HPDE6-E6E7 (cell line): ENCODE data around the gene CCDC159.
"Not testable (repeated sequence)": the region's sequence is repeated elsewhere in the genome, so short reads cannot be mapped to it uniquely, and the experiment has no call there.

Source experiments
- DNase-seq: peaks from one replicate; pipeline ENCODE4 v3.0.0; 2011; ENCODE audit warnings: missing footprints; ENCODE audit errors: extremely low spot score

The CCDC159 gene

GRCh38 chr19:11338121-11338520 lies 8.2 kb upstream of the CCDC159 start:
- DNase-seq = no peak

GRCh38 chr19:11338569-11339253 lies 7.6 kb upstream of the CCDC159 start:
- no peak for DNase-seq

DNA sequence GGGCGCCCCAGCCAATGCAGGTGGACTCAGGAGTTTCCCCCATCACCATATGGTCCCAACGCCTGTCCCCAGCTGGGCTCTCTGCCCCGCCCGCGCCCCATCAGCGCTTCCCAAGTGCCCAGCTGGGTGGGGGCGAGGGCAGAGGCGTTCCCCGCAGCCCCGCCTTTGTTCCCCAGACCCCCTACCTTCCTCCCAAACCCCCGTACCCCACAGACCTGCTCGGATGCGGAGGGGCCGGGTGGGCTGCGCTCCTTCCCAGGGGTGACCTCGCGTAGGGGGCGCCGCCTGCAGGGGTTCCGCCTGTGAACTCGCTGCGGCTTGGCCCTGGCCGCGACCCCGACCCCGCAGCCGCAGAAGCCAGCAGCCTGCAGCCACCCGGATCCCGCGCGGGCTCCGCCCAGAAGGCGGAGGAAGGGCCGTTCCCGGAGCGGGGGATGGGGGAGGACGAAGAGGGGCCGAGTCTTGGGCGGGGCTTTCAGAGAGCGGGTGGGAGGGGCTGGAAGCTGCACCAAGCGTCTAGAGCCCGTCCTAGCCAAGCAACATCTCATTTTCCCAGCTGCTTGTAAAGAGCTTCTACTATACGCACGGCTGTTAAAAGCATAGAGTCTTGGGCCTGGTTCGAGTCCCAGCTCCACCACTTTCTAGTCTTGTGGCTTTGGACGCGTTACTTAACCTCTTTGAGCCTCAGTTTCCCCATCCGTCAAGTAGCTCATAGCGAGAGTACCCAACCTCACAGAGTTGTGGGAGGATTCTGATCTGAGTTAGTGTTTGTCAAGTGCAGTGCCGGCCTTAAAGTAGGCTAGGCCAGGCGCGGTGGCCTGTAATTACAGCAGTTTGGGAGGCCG lies 6.8 kb upstream of the CCDC159 start, which contains the start of gene RAB3D:
RAB3D (minus strand) TSS at position 404 of the 845 bp plus-strand sequence. CDS start 2,258 bp downstream, outside the sequence.
- DNase-seq = peak; percentile 92

DNA sequence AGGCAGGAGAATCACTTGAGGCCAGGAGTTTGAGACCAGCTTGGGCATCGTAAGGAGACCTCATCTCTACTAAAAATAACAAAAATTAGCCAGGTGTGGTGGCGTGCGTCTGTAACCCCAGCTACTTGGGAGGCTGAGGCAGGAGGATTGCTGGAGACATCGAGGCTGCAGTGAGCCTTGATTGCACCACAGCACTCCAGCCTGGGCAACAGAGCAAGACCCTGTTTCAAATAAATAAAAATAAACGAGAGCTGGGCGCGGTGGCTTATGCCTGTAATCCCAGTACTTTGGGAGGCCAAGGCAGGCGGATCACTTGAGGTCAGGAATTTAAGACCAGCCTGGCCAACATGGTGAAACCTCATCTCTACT lies 6.2 kb upstream of the CCDC159 start:
- not testable (repeated sequence) for DNase-seq

DNA sequence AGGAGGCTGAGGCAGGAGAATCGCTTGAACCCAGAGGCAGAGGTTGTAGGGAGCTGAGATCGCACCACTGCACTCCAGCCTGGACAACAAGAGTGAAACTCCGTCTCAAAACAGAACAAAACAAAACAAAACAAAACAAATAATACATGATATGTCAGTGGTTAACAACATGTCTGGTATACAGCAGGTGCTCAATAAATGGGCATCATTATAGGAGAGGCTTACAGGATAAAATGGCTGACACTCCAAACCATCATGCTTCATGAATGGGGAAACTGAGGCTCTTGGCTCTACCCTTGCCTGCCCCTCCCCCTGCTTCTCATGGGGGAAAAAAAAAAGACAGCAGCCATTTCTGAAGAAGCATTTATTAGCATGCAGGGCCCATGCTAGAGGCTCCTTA lies 3.9 kb upstream of the CCDC159 start:
- DNase-seq = no peak

GRCh38 chr19:11345122-11345803 lies 1.1 kb upstream of the CCDC159 start:
- no peak for DNase-seq

GRCh38 chr19:11347546-11348039 lies 1.3 kb downstream of the CCDC159 start:
- no peak for DNase-seq

DNA sequence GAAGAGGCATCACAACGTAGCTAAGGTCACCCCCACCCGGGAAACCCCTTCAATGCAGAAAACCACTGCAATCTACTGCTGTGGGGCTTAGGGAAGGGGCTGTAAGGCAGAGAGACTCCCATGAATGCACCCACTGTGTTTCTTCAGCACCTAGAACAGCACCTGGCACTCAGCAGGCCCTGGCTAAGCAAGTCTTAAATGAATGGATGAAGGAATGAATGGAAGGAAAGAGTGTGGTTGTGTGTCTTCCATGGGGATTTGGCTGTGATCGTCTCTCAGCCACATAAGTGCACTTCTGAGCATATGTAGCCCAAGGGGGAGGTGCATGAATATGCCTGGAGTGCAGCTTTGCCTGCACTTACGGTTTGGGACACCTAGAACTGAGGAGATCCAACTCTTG lies 2.9 kb downstream of the CCDC159 start:
- no peak for DNase-seq

- DNase-seq = not testable (repeated sequence)
Observed at GRCh38 chr19:11354102-11354501, 7.8 kb downstream of the CCDC159 start.

- peak; percentile 79 for DNase-seq
Observed at GRCh38 chr19:11355160-11356073, 9.1 kb downstream of the CCDC159 start, which contains the start of gene PLPPR2. PLPPR2 (plus strand) TSS chr19:11355432; CDS start chr19:11357674, 2,242 bp downstream.

DNA sequence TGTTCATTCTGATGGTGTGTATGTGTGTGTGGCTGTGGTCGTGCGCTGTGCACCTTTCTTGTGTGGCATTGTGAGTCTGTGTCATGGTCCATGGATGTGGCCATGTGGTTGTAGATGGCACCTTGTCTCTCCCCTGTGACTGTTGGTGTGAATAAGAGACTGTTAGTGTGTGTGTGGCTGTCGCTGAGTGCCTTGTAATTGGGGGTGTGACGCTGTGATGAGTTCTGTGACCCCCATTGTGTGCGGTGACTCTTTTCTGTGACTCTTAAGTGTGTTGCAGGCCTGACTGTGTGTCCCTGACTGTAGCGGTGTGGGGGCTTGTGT lies 9.7 kb downstream of the CCDC159 start:
- no peak for DNase-seq

DNA sequence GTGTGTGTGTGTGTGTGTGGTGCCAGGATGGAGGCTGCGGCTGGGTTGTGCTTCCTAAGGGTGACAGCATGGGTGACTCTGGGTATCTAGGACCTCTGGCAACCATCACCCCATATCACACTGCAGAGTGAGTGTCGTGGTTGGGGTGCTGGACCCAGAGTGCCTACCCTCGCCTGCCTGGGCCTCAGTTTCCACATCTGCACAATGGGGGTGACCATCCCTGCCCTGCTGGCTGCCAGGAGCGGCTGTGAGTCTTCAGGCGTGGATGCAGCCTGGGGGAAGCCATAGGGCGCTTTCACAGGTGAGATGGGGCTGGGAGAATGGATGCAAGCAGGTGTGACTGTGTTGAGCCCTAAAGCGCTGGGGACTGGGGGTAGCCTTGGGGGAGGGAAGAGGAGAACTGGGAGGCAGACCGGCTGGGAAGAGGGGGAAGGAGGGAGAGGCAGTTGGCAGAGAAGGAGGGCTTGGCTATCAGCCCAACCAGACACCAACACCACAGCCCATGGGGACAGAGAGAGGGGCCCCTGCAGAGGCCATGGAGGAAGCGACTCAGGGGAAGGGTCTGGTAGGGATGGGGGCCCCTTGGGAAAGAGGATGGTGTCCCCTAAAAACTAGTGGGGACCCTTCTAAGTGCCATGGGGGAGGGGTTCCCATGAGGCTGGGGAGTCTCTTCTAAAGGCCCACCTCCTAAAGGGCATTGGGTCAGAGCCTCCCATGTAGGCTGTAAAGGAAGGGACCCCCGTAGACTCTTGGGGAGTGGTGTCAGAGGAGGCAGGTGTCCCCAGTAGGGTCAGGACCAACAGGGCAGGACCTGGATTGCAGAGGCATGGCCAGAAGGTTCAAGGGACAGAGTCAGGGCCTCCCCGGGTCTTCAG lies 10.6 kb downstream of the CCDC159 start:
- DNase-seq = no peak

- DNase-seq = peak; percentile 61
Observed at GRCh38 chr19:11359421-11359820, 13.1 kb downstream of the CCDC159 start.

- peak; percentile 38 for DNase-seq
Observed at GRCh38 chr19:11361037-11361770, 14.9 kb downstream of the CCDC159 start.

GRCh38 chr19:11361771-11362731 lies 15.7 kb downstream of the CCDC159 start:
- DNase-seq = no peak

DNA sequence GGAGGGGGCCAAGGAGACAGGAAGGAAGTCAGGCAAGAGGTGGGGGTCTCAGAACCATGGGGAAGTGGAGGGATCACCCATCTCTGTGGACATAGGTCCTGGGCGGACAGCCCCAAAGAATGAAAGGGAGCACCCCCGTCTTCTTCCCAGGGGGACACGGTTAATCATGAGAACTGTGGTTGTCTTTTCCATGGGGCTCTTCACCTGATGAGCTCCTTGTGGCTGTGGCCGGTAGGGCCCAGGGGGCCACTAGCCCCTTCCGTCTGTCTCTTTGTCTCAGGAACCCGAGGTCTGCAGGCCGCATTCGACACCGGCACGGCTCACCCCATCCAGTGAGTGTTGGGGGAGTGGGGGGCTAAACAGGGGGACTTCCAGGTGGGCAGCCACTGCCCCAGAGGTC lies 17.6 kb downstream of the CCDC159 start:
- no peak for DNase-seq

DNA sequence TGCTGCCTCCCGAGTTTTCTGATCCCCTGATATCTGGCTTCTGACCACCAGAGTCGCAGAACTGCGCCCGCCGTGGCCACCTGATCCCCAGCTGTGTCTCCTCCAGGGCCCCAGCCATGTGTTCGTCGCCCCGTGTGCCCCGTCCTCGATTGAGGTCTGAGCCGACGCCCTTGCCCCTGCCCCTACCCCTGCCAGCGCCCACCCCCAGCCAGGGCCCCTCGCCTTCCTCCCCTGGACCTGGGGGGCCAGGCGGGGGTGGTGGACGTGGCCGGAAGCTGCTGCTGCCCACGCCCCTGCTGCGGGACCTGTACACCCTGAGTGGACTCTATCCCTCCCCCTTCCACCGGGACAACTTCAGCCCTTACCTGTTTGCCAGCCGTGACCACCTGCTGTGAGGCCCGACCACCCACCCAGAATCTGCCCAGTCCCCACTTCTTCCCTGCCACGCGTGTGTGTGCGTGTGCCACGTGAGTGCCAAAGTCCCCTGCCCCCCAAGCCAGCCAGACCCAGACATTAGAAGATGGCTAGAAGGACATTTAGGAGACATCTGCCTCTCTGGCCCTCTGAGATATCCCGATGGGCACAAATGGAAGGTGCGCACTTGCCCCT lies 18.1 kb downstream of the CCDC159 start:
- no peak for DNase-seq

- DNase-seq = no peak
Observed at GRCh38 chr19:11364935-11365334, 18.6 kb downstream of the CCDC159 start.
